GM19025 (cell line): ENCODE measurements around the gene PRLR.
"Not testable (repeated sequence)": the region's sequence is repeated elsewhere in the genome, so short reads cannot be mapped to it uniquely, and the experiment has no call there.

Source experiments
- ATAC-seq: cut with Tn5 transposase; IDR thresholded peaks from one replicate; pipeline ENCODE4 v1.9.1; 2021; ENCODE audit warnings: mild to moderate bottlenecking, low read depth, moderate library complexity; ENCODE audit not compliant: unreplicated experiment

PRLR gene

GRCh38 chr5:35045280-35045679 lies 185.0 kb downstream of the PRLR start:
- ATAC-seq: no peak

GRCh38 chr5:35044649-35045048 lies 185.6 kb downstream of the PRLR start:
- ATAC-seq: no peak

DNA sequence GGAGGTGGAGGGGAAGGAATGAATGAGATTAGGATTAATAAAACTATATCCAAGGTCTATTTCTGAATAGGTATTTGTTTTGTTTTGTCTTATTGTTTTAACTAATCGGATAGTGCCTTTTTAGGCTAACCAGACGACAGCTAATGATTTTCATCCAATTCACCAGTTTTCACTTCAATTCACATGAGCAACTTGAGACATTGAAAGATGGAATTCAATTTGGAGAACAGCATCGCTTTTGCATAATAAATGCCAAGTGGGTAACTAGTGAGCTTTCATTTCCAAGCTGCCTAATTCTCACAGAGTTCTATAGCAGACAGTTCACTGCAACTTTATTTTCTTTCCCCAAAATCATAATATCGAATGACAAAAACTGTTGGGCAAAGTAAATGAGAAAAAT lies 187.5 kb downstream of the PRLR start:
- ATAC-seq: no peak

- ATAC-seq: no peak
Measured at GRCh38 chr5:35041261-35041660, 189.0 kb downstream of the PRLR start.

- ATAC-seq: no peak
Measured at GRCh38 chr5:35038891-35039290, 191.4 kb downstream of the PRLR start.

- no peak for ATAC-seq
Measured at GRCh38 chr5:35036536-35036935, 193.8 kb downstream of the PRLR start.

- not testable (repeated sequence) for ATAC-seq
Measured at GRCh38 chr5:35035929-35036328, 194.4 kb downstream of the PRLR start.

DNA sequence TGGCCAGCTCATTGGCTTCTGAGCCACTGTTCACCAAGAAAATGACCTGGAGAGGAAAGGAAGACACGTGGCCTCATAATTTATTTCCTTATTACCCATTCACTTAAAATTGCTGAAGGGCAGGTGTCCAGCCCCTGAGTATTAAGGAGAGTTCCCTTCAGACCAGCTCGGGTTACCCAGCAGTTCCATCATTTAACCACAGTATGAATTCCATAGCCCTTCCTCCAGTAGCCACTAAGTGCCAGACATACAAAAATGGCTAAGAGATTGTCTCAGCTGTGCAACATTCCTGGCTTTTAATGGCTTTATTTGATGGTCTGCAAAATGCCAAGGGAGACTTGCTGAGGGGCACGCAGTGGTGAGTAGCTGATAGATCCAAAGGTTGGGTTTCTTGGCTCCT lies 195.0 kb downstream of the PRLR start:
- ATAC-seq: no peak

DNA sequence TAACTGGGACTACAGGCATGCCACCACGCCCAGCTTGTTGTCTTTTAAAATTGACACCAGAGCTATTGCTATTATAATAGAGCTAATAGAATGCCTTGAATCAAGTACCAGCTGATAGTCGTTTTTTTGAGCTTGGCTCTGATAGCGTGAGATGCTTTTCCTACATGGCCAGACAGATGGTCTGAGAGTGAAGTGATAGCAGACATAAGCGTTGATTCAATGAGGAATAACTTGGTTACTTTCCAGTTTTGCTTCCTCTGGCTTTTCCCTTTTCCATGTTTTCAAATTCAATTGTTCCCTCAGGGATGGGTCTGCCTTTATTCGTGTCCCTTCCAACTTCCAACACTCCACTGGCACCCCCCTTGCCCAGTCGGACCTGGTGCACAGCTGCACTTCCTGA lies 197.9 kb downstream of the PRLR start:
- ATAC-seq: no peak

GRCh38 chr5:35031276-35031675 lies 199.0 kb downstream of the PRLR start:
- ATAC-seq: no peak

DNA sequence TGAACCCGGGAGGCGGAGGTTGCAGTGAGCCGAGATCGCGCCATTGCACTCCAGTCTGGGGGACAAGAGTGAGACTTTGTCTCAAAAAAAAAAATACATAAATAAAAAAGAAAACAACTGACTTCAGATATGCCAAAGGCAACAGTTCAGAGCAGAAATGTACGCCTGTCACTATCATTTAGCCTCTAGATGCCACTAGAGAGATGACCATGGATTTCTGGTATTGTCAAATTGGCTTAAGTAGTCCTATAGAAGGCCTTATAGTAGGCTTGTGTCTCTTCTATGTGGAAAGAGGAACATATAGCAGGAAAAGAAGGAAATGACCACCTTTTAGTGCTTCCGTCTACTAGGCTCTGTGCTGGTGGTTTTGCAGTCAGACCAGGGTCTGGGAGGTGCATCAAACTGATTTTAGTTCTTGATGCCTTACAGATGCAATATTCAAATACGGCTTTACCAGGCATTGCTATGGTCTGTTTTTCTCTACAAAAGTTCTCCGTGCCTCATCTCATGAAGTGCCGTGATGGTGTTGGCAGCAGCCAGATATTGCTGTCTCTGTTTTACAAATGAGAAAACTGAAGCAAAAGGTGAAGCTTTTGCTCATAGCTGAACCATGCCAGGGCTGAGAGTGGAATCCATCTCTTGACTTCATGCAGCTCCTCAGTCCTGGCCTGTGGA lies 199.7 kb downstream of the PRLR start:
- ATAC-seq: no peak

GRCh38 chr5:35029333-35029732 lies 201.0 kb downstream of the PRLR start:
- no peak for ATAC-seq

GRCh38 chr5:35026941-35027340 lies 203.3 kb downstream of the PRLR start:
- ATAC-seq: no peak

- no peak for ATAC-seq
Measured at GRCh38 chr5:35026280-35026840, 203.9 kb downstream of the PRLR start.

DNA sequence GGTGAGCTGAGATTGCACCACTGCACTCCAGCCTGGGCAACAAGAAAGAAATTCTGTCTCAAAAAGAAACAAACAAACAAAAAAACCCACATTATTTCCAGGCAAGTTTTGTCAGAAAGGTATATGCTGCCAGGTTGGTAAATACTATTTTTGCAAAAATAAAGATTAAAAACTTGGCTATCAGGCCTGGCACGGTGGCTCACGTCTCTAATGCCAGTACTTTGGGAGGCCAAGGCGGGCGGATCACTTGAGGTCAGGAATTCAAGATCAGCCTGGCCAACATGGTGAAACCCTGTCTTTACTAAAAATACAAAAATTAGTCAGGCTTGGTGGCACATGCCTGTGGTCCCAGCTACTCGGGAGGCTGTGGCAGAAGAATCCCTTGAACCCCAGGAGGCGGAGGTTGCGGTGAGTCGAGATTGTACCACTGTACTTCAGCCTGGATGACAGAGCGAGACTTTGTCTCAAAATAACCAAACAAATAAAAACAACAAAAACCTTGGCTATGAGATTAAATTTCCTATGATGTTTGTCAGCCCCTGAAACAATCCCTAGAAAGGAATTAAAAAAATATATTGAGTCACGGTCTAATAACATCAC lies 205.3 kb downstream of the PRLR start:
- no peak for ATAC-seq

GRCh38 chr5:35023391-35024178 lies 206.7 kb downstream of the PRLR start:
- no peak for ATAC-seq

GRCh38 chr5:35016174-35017051 lies 213.9 kb downstream of the PRLR start:
- no peak for ATAC-seq

DNA sequence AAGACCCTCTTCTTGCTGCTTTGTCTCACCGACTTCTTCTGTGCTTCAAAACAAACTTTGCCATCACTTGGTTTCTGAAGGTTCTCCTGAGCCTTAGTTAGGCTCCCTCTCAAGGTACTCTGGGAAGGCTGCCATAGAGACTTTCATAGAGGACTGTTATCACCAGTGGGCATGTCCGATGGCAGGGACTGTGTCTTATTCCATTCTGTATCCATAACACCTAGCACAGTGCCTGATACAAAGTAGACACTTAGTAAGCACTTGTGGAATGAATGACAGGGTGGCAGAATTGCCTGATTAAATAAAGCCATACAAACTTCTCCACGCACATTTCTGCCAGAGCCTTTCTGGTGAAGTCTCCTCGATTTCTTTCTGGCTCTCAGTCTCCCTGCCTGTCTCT lies 215.2 kb downstream of the PRLR start:
- ATAC-seq: no peak

- ATAC-seq: no peak
Measured at GRCh38 chr5:35012796-35013195, 217.5 kb downstream of the PRLR start.

DNA sequence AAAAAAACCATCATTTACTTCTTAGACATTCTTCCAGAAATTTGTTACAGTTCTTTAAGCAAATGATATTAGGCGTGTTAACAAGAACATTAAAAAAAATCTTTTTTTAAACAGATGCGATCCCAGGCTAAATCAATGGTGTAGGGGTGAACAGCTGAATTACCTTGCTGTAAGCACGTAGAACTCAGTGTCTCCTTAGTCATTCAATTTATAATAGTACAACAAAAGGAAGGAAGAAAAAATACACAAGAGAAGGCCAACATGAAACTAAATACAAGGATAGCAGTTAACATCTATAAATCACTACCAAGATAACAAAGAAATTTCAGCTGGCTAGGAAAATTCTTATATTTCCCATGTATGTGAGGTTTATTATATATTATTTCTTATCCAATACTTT lies 217.9 kb downstream of the PRLR start:
- no peak for ATAC-seq
